DMS79 treated with DMSO at 0.1 percent for 48 hours (cell line): ENCODE measurements around the gene SMG9.
"Not testable (repeated sequence)": the region's sequence is repeated elsewhere in the genome, so short reads cannot be mapped to it uniquely, and the experiment has no call there.

Source experiments
- DNase-seq: peaks from one replicate; lab custom pipeline; 2025; lab: John Stamatoyannopoulos, UW

Gene SMG9

DNA sequence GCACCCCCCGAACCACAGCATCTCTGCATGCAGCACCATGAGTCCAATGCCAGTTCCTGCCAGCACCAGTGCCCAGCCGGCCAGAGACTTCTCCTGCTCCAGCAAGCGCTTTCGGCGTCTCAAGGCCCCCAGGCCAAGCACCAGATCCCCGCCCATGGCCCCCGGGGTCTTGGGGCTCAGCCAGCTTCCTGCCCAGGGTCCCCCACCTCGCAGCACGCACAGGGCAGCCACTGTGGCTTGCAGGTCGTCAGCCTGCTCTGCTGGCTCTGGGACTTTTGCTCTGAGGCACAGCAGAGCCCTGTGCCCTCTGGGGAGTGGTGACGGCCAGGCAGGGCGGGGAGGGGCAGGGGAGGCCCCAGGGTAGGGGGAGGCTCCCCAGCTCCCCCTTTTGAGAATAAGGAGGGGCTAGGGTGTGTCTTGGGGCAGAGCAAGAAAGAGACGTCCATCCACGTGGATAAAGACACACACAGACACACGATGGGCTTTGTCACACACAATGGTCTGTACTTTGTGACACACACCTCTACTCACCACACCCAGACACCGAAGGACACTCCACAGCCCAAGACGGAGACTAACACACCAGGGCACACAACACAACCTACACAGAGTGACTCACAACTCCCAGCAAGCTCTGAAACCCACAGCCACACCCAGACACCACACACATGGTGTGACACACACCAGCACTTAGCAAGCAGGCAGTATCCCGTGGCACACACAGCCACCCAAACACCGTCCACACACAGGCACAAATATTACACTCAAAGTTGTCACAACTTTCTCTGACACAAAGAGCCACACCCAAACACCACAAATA lies 26.2 kb upstream of the SMG9 start, which contains the start of gene KCNN4:
TSS of gene KCNN4 (minus strand) at position 268 of the 820 bp plus-strand sequence. CDS start at position 156, 112 bp downstream.
- DNase-seq: no peak

DNA sequence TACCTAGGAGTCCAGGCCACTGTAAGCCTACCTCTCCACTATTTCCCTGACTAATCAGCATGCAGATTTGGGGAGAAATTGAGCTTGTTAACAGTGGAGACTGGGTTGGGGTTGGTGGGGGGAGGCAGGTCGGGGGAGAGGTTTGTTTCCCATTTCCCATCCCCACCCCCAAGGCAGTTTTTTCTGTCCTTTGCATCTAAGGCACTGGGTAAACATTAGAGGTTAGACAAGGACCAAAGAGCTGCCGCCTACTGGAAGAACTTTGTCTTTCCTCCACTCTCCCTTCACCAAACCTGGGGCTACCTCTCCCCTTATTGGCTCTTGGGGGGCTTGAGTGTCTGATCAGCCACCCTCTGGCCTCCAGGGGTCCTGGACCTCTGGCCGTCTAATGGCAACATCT lies 25.1 kb upstream of the SMG9 start:
- DNase-seq: no peak

GRCh38 chr19:43779147-43779819 lies 24.5 kb upstream of the SMG9 start:
- DNase-seq: no peak

DNA sequence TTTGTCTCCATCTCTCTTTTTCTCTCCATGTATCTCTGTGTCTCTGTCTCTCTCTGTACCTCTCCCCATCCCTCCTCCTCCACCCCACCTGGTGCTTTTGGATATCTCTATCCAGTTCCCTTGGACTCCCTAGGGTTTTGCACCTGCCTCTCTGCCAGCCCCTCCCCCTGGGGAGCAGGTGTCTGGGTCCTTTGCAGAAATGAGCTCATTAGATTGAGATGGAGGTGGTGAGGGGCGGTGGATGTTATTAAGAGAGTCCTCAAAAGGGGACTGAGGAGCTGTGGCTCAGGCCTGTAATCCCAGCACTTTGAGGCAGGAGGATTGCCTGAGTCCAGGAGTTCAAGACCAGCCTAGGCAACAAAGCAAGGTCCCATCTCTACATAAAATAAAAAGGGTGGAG lies 23.9 kb upstream of the SMG9 start:
- peak; percentile 90 for DNase-seq

GRCh38 chr19:43777163-43777695 lies 22.5 kb upstream of the SMG9 start:
- peak; percentile 94 for DNase-seq

DNA sequence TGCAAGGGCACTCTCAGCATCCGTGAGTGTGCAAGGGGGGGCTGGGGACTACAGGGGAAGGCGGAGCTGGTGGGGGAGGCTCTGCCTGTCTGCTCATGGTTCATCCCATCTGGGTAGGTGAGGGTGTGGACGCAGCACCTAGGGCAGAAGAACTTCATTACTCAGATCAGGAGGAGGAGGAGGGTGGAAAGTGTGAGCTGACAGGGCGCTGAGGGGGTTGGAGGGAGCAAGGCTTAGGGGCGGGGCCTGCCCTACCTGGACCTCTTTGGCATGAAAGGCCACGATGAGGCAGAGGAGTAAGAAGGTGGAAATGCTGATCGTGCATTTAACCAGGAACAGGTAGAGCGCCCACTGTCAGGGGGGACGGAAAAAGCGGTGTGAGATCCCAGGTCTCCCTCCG lies 21.5 kb upstream of the SMG9 start:
- no peak for DNase-seq

DNA sequence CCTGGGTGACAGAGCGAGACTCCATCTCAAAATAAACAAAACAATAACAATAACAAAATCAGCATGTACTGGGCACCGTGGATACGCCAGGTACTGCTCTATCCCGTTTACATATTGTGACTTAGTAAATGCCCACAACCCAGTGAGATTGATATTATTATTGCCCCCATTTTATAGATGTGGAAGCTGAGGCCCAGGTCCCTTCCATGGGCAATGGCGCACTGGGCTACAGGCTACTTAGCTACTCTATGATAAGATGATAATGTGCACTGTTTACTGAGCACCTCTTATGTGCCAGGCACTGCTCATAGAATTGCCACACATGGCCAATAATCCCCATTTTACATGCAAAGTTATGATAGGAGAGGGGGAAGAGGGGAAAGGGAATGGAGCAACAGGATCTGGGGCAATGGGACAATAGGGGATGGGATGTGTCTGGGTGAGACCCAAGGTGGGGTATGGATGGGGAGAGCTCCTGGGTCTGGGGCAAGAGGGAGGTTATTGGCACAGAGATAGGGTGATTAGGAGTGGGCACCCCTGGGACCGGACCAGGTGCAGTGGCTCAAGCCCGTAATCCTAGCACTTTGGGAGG lies 20.6 kb upstream of the SMG9 start:
- DNase-seq: no peak

DNA sequence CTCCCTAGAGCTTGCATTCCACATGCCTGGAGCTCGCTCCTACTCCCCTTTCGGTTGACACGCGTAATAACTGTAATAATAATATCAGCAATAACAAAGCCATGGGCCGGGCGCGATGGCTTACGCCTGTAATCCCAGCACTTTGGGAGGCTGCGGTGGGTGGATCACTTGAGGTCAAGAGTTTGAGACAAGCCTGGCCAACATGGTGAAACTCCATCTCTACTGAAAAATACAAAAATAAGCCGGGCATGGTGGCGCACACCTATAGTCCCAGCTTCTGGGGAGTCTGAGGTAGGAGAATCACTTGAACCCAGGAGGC lies 20.1 kb upstream of the SMG9 start:
- DNase-seq: not testable (repeated sequence)

DNA sequence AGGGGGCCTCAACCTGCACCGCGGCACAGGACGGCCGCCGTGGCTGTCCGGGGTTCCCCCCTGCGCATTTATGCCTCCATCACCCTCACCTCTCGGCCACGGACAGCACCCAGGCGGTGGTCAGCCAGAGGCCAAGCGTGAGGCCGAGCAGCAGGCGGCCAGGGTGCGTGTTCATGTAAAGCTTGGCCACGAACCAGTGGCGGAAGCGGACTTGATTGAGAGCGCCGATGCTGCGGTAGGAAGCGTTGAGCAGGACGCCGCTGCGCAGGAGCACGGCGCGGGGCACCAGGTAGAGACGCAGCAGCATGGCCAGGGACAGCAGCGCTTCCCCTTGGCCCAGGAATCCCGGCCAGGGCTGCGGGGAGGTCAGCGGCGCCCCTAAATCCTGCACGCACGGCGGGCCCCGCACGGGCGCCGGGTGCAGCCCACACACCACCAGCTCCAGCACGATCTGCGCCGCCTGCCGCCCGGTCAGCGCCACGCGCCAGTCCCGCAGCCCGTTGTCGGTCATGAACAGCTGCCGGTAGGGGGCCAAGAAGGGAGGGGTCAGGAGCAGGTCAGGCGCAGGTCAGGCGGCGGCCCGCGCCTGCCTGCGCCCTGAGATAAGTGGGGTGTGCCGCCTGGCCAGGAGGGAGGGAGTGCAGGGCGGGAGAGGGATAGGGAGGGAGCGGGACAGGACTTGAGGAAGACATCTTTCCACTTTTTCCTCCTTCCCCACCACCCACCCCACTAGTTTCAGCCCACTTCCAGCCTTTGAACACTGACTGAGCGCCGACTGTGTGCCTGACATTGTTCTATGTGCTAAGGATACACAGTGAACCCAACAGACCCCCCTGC lies 19.6 kb upstream of the SMG9 start:
- DNase-seq: no peak

GRCh38 chr19:43773725-43774102 lies 19.0 kb upstream of the SMG9 start:
- DNase-seq: no peak

- no peak for DNase-seq
Measured at GRCh38 chr19:43769256-43769655, 14.5 kb upstream of the SMG9 start.

GRCh38 chr19:43768273-43769050 lies 13.7 kb upstream of the SMG9 start:
- DNase-seq: no peak

GRCh38 chr19:43767818-43768217 lies 13.1 kb upstream of the SMG9 start:
- DNase-seq: no peak

DNA sequence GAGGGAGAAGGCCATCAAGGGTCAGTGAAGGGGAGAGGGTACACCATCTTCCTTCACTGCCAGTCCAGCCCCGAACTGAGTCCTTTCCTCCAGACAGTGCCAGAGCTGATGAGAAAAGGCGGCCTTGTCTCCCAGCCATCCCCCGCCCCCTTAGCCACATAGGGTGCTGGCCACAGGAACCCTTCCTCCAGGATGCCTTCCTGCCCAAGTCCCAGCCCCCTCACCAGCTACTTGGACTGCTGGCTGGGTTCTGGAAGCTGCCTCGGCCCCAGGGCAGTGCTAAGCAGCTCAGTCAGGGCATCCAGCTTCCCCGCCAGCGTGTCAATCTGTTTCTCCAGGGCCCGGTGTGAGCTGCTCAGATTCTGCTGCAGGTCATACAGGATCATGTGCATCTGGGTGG lies 12.6 kb upstream of the SMG9 start:
- DNase-seq: no peak

DNA sequence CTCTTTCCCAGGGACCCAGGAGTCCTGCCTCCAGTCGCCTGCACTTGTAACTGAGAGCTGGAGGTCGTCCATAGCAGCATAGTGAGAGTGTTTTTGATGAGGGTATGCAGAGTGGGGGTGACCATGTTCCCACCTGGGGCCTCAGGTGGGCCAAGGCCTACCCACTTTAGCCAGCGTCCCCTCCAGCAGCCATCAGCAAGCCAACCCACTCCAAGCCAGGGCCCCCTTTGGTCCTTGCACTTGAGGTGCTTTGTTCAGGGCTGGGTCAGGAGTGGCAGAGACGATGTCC lies 11.9 kb upstream of the SMG9 start:
- DNase-seq: no peak

DNA sequence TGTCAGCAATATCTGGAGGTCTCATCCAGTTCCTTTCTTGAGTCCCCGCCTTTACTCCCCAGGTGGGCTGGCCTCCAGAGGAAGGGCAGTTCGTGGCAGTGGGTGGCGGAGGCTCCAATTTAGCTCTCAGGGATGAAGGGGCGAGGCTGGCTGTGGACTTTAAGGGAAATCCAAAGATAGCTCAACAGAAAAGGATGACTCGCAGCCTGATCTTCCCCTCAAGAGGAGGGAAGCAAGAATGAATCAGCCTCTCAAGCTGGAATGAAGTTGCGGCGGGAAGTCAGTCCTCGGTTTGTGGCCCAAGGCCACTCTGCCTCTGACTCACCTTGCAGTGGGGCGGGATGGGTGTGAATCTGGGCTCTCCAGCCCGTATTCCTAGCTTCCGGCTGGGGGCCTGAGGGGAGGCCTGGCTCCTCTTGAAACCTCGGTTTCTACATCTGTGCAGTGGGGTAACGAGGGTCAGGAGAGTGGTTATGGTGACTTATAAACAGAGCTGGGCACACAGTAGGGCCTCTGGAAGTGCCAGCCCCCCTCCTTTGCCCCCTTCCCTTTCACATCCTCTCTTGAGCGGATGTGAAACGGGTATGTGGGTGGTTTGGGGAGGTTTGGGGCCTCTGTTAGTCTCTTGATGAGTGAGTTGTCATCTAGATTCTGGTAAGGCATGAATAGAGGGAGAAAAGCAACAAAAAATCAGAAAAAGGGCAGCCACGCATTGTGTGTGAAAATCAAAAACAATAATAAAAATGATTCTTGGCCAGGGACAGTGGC lies 10.5 kb upstream of the SMG9 start:
- no peak for DNase-seq

GRCh38 chr19:43764684-43765083 lies 9.9 kb upstream of the SMG9 start:
- DNase-seq: not testable (repeated sequence)

DNA sequence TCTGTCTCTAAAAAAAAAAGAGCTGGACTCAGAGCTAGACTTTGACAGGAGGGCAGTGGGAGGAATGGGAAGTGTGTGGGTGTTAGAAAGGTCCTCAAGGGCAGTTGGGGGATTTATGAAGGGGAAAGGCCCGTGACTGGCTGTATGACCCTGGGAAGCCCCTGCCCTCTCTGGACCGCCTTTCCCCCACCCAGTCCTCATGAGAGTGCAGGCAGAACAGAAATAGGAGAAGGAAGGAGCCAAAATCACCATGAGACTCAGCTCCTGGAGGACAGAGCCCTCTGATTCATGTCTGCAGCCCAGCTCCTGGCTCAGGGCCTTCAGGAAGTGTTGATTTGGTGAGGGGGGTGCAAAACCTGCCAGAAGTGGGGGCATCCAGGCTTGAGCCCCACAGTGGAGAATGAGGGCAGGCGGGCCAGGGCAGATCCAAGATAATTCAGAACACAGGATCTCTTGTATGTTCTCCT lies 8.7 kb upstream of the SMG9 start:
- DNase-seq: no peak

GRCh38 chr19:43762814-43763213 lies 8.1 kb upstream of the SMG9 start:
- DNase-seq: no peak

GRCh38 chr19:43760941-43761340 lies 6.2 kb upstream of the SMG9 start:
- no peak for DNase-seq

DNA sequence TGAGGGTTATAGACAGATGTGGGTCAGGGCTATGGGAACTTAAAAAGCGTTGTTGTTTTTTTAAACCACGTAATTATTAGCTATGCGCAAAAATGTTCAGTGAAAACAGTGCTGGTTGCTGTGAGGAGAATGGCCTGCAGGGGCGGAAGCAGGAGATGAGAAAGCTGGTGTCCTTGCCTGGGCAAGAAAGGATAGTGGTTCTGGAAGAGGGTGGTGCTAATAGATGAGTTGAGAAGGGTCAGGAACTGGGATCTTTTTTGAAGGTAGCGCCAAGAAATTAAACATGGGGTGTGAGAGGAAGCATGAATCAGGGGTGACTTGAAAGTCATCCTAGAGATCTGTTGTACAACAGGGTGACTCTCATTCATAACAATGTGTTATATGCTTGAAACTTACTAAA lies 4.8 kb upstream of the SMG9 start:
- no peak for DNase-seq
